Measurements from ENCODE around the gene SAMD14. TPM values are rescaled to one million over a fixed set of nuclear protein-coding genes. Genes with fewer than 3 reads are reported as not detected.

SAMD14 gene
- total RNA-seq, 1 experiment from 2014 or later, result 5.9 TPM

GRCh38 chr17:50175035-50175807, 45.3 kb upstream of the SAMD14 start (continued):
- TF ChIP-seq AR (CRISPR knock-in tag; IDR thresholded peaks at IDR 0.05) (no peak), SMAD4 (CRISPR knock-in tag; IDR thresholded peaks at IDR 0.05) (no peak), USF2 (CRISPR knock-in tag; IDR thresholded peaks at IDR 0.05) (no peak), ZNF423 (CRISPR knock-in tag; IDR thresholded peaks at IDR 0.05) (no peak), ZNF138 (CRISPR knock-in tag; conservative IDR thresholded peaks at IDR 0.05) (no peak), JUN (CRISPR knock-in tag; IDR thresholded peaks at IDR 0.05) (no peak), CTCF (IDR thresholded peaks at IDR 0.05) (no peak), ZBTB21 (CRISPR knock-in tag; IDR thresholded peaks at IDR 0.05; ENCODE audit: borderline replicate concordance) (no peak), CDX4 (CRISPR knock-in tag; IDR thresholded peaks at IDR 0.05; ENCODE audit: borderline replicate concordance) (no peak)

- Mint-ChIP-seq H3K4me1 (peaks cover 19% of the 10 kb centered on the region), H3K4me3 (no peak overlapping the region), H3K36me3 (no peaks in the 10 kb centered on the region), H3K27me3 (ENCODE audit: low read depth) (peaks cover 6% of the 10 kb centered on the region; the same call in 1 of the 2 replicates), H3K9me3 (no peaks in the 10 kb centered on the region), H3K27ac (no peak overlapping the region)
- DNase-seq (ENCODE audit: low spot score) (no peak), ATAC-seq (no peak)
- POLR2A ChIA-PET, result no interaction called here
- CTCF ChIA-PET, result interaction anchor here (2.0 to 2.9 kb wide), 2 partner anchors 26 to 100 kb away, joined by 5 to 14 read pairs; partner anchors contain the start of genes COL1A1 and TMEM92
- TF ChIP-seq MAX (CRISPR knock-in tag; IDR thresholded peaks at IDR 0.05) (no peak), JAZF1 (CRISPR knock-in tag; IDR thresholded peaks at IDR 0.05) (no peak), TCF7 (CRISPR knock-in tag; IDR thresholded peaks at IDR 0.05; ENCODE audit: low read depth) (no peak), ZNF425 (CRISPR knock-in tag; conservative IDR thresholded peaks at IDR 0.05) (no peak), ZNF671 (CRISPR knock-in tag; IDR thresholded peaks at IDR 0.05) (no peak), ZNF281 (CRISPR knock-in tag; IDR thresholded peaks at IDR 0.05) (no peak), ZNF121 (CRISPR knock-in tag; IDR thresholded peaks at IDR 0.05) (no peak), E2F5 (CRISPR knock-in tag; IDR thresholded peaks at IDR 0.05) (no peak), AFF4 (CRISPR knock-in tag; IDR thresholded peaks at IDR 0.05; ENCODE audit: borderline replicate concordance) (no peak), NR2C2 (CRISPR knock-in tag; IDR thresholded peaks at IDR 0.05) (no peak)
These were observed 44.5 kb upstream of the SAMD14 start for GRCh38 chr17:50174444-50174843.

All from WTC11 (cell line).